Upper lobe of left lung (tissue), 6 donors: ENCODE measurements around the gene GBF1. TPM values are rescaled to one million over a fixed set of nuclear protein-coding genes. Genes with fewer than 3 reads are reported as not detected.

Source experiments
- ATAC-seq, 2 donors: fragments of 200-7000 bp; cut with Tn5 transposase; one replicate each; pipeline ENCODE4 v1.9.1; 2022; ENCODE audit warnings: mild to moderate bottlenecking in 2 of 2, moderate library complexity in 2 of 2; ENCODE audit not compliant: low FRiP score in 2 of 2
- DNase-seq, 2 donors: peaks; one replicate each; pipeline ENCODE4 v3.0.0-alpha.2; 2019 to 2020
- H3K27ac ChIP-seq, 4 donors: fragments of 200-600 bp; sonication (generic); one replicate each; pipeline ENCODE4 v1.5.1; 2016 to 2019
- H3K27me3 ChIP-seq, 4 donors: fragments of 200-600 bp; sonication (generic); one replicate each; pipeline ENCODE4 v1.5.1; 2017 to 2019
- H3K36me3 ChIP-seq, 4 donors: fragments of 200-600 bp; sonication (generic); one replicate each; pipeline ENCODE4 v1.5.1; 2016 to 2019
- H3K4me1 ChIP-seq, 4 donors: fragments of 200-600 bp; sonication (generic); one replicate each; pipeline ENCODE4 v1.5.1; 2018 to 2019
- H3K4me3 ChIP-seq, 4 donors: fragments of 200-600 bp; sonication (generic); one replicate each; pipeline ENCODE4 v1.5.1; 2017 to 2019; ENCODE audit warnings: mild to moderate bottlenecking in 2 of 4, moderate library complexity in 1 of 4
- H3K9me3 ChIP-seq, 4 donors: fragments of 200-600 bp; sonication (generic); one replicate each; pipeline ENCODE4 v1.5.1; 2018 to 2019
- CTCF ChIP-seq, 6 experiments: fragments of 450-650 bp in 4 of 6; fragments of 200-600 bp in 2 of 6; sonication (generic) in 2 of 6; IDR thresholded peaks; one replicate each; pipeline ENCODE4 v1.5.1; 2016 to 2019; ENCODE audit warnings: antibody characterized with exemption in 6 of 6
- EP300 ChIP-seq, 4 donors: sonication (generic); formaldehyde crosslinking; IDR thresholded peaks; one replicate each; pipeline ENCODE4 v1.5.1; 2017; ENCODE audit warnings: antibody characterized with exemption in 4 of 4, control low read depth in 2 of 4
- POLR2A ChIP-seq, 4 donors: fragments of 450-650 bp; IDR thresholded peaks; one replicate each; pipeline ENCODE4 v1.5.1; 2016 to 2017; ENCODE audit warnings: antibody characterized with exemption in 4 of 4, mild to moderate bottlenecking in 2 of 4
- POLR2AphosphoS5 ChIP-seq, 2 donors: sonication (generic); formaldehyde crosslinking; IDR thresholded peaks; one replicate each; pipeline ENCODE4 v1.5.1; 2017; ENCODE audit warnings: antibody characterized with exemption in 2 of 2
- WGBS, 2 donors: methylation state at CpG; one replicate each; pipeline ENCODE4 v1.1.5; 2017 to 2018; 5-methylcytosine and 5-hydroxymethylcytosine counted together
- total RNA-seq, 6 donors: library from RNA; depleted of rRNA in 4 of 6; stranded (reverse); fragments of >200 nt in 4 of 6; gene quantifications; one replicate each; pipeline versions ENCODE4 v1.1.0 to v1.2.1, GENCODE V29; 2016 to 2021
- donor health status: DM: no; HTN: no; CAD: no; lungs with moderate emphysema.
- donor health status: DM: no; HTN: yes; CAD: no; lungs with severe emphysema.

Gene GBF1
- total RNA-seq, 6 donors from 2014 or later = 36.7 to 59.7 (median 44.4) TPM

- 90 to 94% methylated on average over 1 of the region's 1 CpG for WGBS, 2 donors
- Histone ChIP-seq H3K36me3 (peaks cover 49 to 100% (median 89%) of the 10 kb centered on the region in 4 donors), H3K4me1 (peaks cover 0 to 9% (median 2%) of the 10 kb centered on the region in 4 donors), H3K27ac (peak overlapping the region in 2 of 4 donors; percentile 10 to 32), H3K9me3 (no peaks in the 10 kb centered on the region), H3K4me3 (no peak overlapping the region), H3K27me3 (no peaks in the 10 kb centered on the region)
- DNase-seq (no peak), ATAC-seq (no peak)
- TF ChIP-seq CTCF (IDR thresholded peaks at IDR 0.05) (no peak), EP300 (IDR thresholded peaks at IDR 0.05) (no peak), POLR2A (IDR thresholded peaks at IDR 0.05) (no peak), POLR2AphosphoS5 (IDR thresholded peaks at IDR 0.05) (no peak)
These were observed 122.1 kb downstream of the GBF1 start for GRCh38 chr10:102367441-102367840.

GRCh38 chr10:102368077-102368476 lies 122.7 kb downstream of the GBF1 start:
- WGBS, 2 donors = 55 to 82% methylated on average over 3 of the region's 3 CpGs
- H3K27ac ChIP-seq = peak overlapping the region in 1 of 4 donors; percentile 32
- H3K36me3 ChIP-seq = peaks cover 48 to 100% (median 88%) of the 10 kb centered on the region in 4 donors
- H3K9me3 ChIP-seq = no peaks in the 10 kb centered on the region
- H3K4me3 ChIP-seq = no peak overlapping the region
- peaks cover 0 to 9% (median 2%) of the 10 kb centered on the region in 4 donors for H3K4me1 ChIP-seq
- TF ChIP-seq CTCF (IDR thresholded peaks at IDR 0.05) (no peak), EP300 (IDR thresholded peaks at IDR 0.05) (no peak), POLR2AphosphoS5 (IDR thresholded peaks at IDR 0.05) (no peak), POLR2A (IDR thresholded peaks at IDR 0.05) (no peak)
- peak in 1 of 2 donors; percentile 67 for ATAC-seq
- no peak for DNase-seq
- no peaks in the 10 kb centered on the region for H3K27me3 ChIP-seq

- Histone ChIP-seq H3K27ac (no peak overlapping the region), H3K4me3 (no peak overlapping the region), H3K27me3 (no peaks in the 10 kb centered on the region), H3K36me3 (peaks cover 38 to 100% (median 86%) of the 10 kb centered on the region in 4 donors), H3K4me1 (peaks cover 0 to 9% (median 2%) of the 10 kb centered on the region in 4 donors), H3K9me3 (no peaks in the 10 kb centered on the region)
- 97 to 98% methylated on average over 2 of the region's 2 CpGs for WGBS, 2 donors
- DNase-seq = no peak
- ATAC-seq = no peak
- no peak for TF ChIP-seq CTCF (IDR thresholded peaks at IDR 0.05)
- no peak for TF ChIP-seq POLR2A (IDR thresholded peaks at IDR 0.05)
- TF ChIP-seq EP300 (IDR thresholded peaks at IDR 0.05) = no peak
- TF ChIP-seq POLR2AphosphoS5 (IDR thresholded peaks at IDR 0.05) = no peak
These were observed 126.0 kb downstream of the GBF1 start for GRCh38 chr10:102371295-102371694.

GRCh38 chr10:102375250-102375649 lies 129.9 kb downstream of the GBF1 start:
- no peak overlapping the region for H3K27ac ChIP-seq
- H3K4me3 ChIP-seq = no peak overlapping the region
- H3K27me3 ChIP-seq = no peaks in the 10 kb centered on the region
- H3K36me3 ChIP-seq = peaks cover 27 to 100% (median 83%) of the 10 kb centered on the region in 4 donors
- H3K9me3 ChIP-seq = no peaks in the 10 kb centered on the region
- peaks cover 0 to 10% (median 4%) of the 10 kb centered on the region in 4 donors for H3K4me1 ChIP-seq
- WGBS, 2 donors = 88 to 91% methylated on average over 6 to 7 of the region's 7 CpGs
- ATAC-seq (no peak), DNase-seq (no peak)
- no peak for TF ChIP-seq POLR2A (IDR thresholded peaks at IDR 0.05)
- TF ChIP-seq CTCF (IDR thresholded peaks at IDR 0.05) = peak in 1 of 6 experiments; percentile 56
- no peak for TF ChIP-seq EP300 (IDR thresholded peaks at IDR 0.05)

GRCh38 chr10:102375867-102376266 lies 130.5 kb downstream of the GBF1 start:
- ATAC-seq (no peak), DNase-seq (no peak)
- Histone ChIP-seq H3K4me3 (no peak overlapping the region), H3K36me3 (peaks cover 26 to 100% (median 83%) of the 10 kb centered on the region in 4 donors), H3K27me3 (no peaks in the 10 kb centered on the region), H3K27ac (no peak overlapping the region), H3K4me1 (peaks cover 0 to 10% (median 4%) of the 10 kb centered on the region in 4 donors), H3K9me3 (no peaks in the 10 kb centered on the region)
- WGBS, 2 donors = 83 to 87% methylated on average over 2 of the region's 2 CpGs
- TF ChIP-seq POLR2AphosphoS5 (IDR thresholded peaks at IDR 0.05) (no peak), EP300 (IDR thresholded peaks at IDR 0.05) (no peak), CTCF (IDR thresholded peaks at IDR 0.05) (no peak), POLR2A (IDR thresholded peaks at IDR 0.05) (no peak)
